Stimulated activated CD4-positive, alpha-beta T cell treated with anti-CD3 and anti-CD28 coated beads, TNF-alpha, amount 100 ng/mL, for 1 hour (primary cell): ENCODE measurements around the gene SH3RF2.
"Not testable (repeated sequence)": the region's sequence is repeated elsewhere in the genome, so short reads cannot be mapped to it uniquely, and the experiment has no call there.

Source experiments
- DNase-seq, 3 donors: peaks; one replicate each; pipeline ENCODE4 v3.0.0-alpha.2; 2020; ENCODE audit warnings: low read depth in 3 of 3, low spot score in 1 of 3

Gene SH3RF2

DNA sequence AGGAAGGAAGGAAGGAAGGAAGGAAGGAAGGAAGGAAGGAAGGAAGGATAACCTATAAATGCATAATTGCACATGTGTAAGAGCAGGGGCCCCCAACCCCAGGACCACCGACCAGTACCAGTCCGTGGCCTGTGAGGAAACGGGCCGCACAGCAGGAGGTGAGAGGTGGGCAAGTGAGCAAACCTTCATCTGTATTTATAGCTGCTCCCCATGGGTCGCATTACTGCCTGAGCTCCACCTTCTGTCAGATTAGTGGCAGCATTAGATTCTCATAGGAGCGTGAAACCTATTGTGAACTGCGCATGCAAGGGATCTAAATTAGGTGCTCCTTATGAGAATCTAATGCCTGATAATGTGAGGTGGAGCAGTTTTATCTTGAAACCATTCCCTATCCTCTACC, 66.1 kb downstream of the SH3RF2 start:
- no peak for DNase-seq

GRCh38 chr5:146003852-146004251, 67.5 kb downstream of the SH3RF2 start:
- DNase-seq = no peak

GRCh38 chr5:146005264-146005663, 68.9 kb downstream of the SH3RF2 start:
- no peak for DNase-seq

GRCh38 chr5:146005723-146006122, 69.3 kb downstream of the SH3RF2 start:
- no peak for DNase-seq

DNA sequence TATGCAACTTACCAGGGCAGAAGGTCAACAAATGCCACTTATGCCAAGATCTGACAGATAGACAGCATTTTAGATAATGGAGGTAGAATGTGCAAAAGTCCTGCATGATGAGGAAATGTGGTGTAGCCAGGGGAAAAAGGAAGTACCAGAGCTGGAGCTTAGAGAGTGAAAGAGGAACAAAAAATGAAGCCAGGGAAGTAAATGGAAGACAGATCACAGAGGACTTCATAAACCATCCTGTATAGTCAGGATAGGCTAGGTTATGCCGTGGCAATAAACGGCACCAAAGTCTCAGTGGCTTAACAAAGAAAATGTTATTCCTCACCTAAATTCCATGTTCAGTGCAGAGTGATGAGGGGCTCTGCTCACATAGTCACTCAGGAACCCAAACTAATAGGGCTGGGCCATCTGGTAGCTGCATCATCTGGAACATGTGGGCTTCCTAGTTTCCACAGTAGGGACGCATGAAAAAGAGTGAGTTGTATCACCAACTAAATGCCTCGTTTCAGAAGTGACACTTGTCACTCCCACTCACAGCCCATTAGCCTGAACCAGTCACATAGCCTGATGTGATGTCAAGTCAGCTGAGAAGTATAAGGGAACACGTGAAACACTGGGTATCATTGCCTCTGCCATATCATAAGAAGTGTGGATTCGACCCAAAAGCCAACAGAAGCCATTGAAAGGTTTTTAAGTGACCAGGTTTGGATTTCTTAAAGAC, 70.3 kb downstream of the SH3RF2 start:
- DNase-seq = no peak

- no peak for DNase-seq
These were observed 70.9 kb downstream of the SH3RF2 start for GRCh38 chr5:146007270-146007669.

- no peak for DNase-seq
These were observed 71.6 kb downstream of the SH3RF2 start for GRCh38 chr5:146007989-146008388.

DNA sequence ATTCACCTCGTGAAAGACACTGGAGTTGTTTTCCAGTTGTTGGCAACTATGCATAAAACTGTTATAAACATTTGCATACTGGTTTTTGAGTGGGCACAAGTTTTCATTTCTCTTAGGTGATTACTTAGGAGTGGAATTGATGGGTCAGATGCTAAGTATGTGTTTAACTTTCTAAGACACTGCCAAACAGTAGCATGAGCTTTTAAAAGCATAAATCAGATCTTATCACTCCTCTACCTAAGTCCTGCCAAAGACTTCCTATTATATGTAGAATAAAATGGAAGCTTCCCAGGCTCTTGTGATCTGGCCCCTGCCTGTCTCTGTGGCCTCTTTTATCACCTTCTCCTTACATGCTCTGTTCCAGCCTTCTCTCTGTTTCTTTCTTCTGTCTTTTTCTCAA, 72.6 kb downstream of the SH3RF2 start:
- no peak for DNase-seq

- not testable (repeated sequence) for DNase-seq
These were observed 74.1 kb downstream of the SH3RF2 start for GRCh38 chr5:146010447-146010846.

DNA sequence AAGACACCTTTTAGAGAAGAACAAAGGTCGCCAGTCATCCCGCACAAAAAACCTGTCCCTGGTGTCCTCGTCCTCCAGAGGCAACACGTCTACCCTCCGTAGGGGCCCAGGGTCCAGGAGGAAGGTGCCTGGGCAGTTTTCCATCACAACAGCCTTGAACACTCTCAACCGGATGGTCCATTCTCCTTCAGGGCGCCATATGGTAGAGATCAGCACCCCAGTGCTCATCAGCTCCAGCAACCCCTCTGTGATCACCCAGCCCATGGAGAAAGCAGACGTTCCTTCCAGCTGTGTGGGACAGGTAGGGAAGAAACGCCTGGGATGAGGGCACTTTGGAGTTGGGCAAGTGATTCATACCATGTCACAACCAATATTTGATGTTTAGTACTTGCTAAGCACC, 77.4 kb downstream of the SH3RF2 start:
- no peak for DNase-seq

GRCh38 chr5:146015001-146015400, 78.6 kb downstream of the SH3RF2 start:
- no peak for DNase-seq

- no peak for DNase-seq
These were observed 80.5 kb downstream of the SH3RF2 start for GRCh38 chr5:146016764-146017484.

DNA sequence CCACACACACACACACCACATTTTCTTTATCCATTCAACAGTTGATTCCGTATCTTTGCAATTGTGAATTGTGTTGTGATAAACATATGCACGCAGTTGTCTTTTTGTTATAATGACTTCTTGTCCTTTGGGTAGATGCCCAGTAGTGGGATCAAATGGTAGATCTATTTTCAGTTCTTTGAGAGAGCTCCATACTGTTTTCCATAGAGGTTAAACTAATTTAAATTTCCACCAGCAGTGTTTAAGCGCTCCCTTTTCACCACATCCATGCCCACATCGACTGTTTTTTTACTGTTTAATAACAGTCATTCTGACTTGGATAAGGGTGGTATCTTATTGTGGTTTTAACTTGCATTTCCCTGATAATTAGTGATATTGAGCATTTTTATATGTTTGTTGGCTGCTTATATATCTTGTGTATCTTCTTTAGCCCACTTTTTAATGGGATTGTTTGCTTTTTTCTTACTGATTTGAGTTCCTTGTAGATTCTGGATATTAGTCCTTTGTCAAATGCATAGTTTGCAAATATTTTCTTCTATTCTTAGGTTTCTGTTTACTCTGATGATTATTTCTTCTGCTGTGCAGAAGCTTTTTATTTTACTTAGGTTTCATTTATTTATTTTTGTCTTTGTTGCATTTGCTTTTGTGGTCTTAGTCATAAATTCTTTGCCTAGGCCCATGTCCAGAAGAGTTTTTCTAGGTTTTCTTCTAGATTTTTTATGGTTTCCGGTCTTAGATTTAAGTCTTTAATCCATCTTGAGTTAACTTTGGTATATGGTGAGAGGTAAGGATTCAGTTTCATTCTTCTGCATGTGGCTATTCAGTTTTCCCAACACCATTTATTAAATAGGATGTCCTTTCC, 82.4 kb downstream of the SH3RF2 start:
- DNase-seq = no peak

DNA sequence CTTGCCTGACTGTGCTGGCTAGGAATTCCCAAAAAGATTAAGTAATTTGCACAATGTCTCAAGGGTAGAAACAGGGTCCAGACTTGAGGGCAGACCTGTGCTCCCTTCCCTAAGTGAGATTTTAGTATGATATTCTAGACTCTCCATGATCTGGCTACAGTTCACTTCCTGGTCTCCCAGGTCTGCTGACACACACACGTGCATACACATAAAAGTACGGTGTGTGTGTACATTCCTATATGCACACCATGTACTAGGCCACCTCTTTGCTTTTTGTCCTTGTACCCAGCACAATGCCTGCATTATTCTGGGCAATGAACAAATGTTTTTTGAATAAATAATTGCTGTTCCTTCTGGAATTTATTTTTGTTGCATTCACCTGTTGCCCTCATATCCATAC, 83.7 kb downstream of the SH3RF2 start:
- no peak for DNase-seq

- DNase-seq = no peak
These were observed 87.7 kb downstream of the SH3RF2 start for GRCh38 chr5:146024034-146024433.

DNA sequence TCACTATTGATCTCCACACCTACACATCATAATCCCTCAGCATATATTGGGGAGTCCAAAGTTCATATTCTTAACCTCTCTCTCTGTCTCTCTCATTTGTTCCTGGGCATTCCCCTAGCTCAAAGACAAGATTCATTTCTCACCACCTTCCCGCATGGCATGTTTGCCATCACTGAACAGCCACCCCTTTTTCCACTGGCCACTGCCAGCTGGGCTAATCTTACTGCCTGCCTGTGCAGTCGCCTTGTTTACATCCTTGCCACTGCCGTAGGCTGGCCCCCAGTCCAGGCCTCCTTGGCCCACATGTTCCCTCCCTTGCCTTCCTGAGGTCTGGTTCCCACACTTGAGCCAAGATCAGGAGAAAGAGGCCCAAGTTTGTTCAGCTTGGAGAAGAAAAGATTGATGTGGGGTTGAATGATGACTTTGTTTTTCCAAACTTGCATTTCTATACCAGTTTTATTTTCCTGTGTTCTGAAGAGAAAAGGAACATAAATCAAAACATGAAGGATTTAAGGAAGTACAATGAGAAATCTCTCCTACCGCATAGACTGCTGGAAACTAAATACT, 88.8 kb downstream of the SH3RF2 start:
- DNase-seq = no peak

DNA sequence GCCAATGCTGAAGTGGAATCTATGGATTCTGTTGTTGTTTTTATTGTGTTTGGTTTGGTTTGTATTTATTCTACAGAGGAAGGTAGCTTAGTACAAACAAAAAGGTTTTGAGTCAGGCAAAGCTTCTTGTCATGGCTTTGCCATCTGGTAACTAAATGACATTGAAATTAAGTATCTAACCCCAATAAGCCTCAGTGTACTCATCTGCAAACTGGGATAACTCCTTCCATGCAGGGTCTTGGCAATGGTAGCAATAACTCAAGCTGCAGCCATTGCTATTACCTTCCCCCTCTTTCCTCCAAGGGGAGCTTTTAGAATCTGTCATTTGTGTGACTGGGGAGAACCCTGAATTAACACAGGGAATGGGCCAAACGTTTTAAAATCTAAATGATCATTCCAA, 89.3 kb downstream of the SH3RF2 start:
- DNase-seq = no peak

DNA sequence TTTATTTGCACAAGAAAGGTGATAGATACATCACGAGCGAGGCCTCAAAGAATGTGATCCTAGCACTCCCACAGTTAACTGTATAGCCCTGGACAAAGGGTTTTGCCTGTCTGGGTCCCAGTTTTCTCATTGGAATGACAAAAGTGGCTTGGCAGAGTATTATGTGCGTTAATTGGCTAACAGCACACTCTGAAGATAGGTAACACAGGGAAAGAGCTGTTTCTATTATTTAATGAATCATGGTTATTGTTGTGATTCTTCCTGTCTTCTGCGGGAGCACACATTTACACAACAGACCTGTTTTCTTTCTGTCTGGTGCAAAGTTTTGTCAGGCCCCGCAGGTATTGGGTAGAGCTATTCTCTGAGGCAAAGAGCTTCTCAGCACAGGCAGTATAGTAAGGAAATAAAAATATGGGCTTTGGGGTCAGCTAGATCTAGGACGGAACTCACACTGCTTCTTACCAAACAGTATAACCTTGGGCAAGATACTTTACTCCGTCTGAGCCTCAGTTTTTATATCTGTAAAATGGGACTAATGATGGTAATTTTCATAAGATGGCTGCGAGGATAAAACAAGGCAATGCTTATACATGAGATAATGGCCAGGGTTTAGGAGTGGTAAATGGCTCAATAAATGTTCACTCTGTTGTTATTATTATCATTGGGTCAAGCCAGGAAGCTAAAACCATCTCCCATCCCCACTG, 90.1 kb downstream of the SH3RF2 start:
- no peak for DNase-seq

DNA sequence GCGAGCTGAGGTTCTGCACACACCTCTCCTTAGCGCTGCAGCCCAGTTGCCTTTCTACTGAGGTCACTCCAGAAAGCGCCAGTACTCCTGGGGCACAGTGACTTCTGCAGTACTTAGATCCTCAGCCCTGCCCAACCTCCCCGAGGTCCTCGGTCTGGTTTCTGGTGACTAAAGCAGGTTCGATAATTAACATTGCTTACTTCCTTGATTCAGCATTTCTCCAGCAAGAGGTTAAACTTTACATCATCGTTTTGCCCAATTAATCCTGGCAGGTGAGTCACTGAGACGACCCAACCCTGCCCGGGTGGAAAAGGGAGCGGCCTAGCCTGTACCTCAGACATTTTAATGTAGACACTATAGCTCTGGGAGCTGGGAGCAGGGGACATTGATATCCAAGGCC, 91.4 kb downstream of the SH3RF2 start:
- DNase-seq = no peak

DNA sequence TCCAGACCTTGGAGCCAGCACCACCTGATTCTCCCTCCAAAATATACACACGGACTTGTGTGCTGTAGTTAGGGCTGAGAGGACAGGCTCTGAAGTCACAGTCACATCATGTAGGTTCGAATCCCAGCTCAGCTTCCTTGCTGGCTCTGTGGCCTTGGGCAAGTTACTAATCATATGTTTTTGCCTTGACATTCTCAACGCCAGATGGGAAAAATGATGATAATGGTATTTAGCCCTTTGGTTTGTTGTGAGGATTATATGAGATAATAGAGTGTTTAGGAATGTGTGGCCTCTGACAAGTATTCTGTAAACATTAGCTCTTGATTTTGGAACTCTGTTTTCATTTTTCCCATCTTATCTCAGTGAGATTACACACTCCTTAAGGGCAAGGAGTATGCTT, 96.5 kb downstream of the SH3RF2 start:
- DNase-seq = no peak

- DNase-seq = no peak
These were observed 97.7 kb downstream of the SH3RF2 start for GRCh38 chr5:146034127-146034526.
